CD4-positive, alpha-beta T cell (primary cell): ENCODE results near the gene ADGRD1. TPM values are rescaled to one million over a fixed set of nuclear protein-coding genes. Genes with fewer than 3 reads are reported as not detected.

Experiments
- ATAC-seq: fragments of 200-7000 bp; cut with Tn5 transposase; one replicate; pipeline ENCODE4 v1.10.0; 2022; ENCODE audit warnings: mild to moderate bottlenecking; ENCODE audit not compliant: poor library complexity
- CTCF ChIA-PET: fragments of 350-600 bp; sonication (Branson Sonifier 250); formaldehyde crosslinking; loops from one replicate; lab custom pipeline; 2021; ENCODE audit warnings: antibody characterized with exemption, inconsistent platforms; lab: Charles Lee
- POLR2A ChIA-PET: fragments of 350-600 bp; sonication (Branson Sonifier 250); formaldehyde crosslinking; loops from one replicate; lab custom pipeline; 2021; ENCODE audit warnings: antibody characterized with exemption, inconsistent platforms; lab: Charles Lee
- DNase-seq, 14 experiments: peaks; one replicate each; pipeline ENCODE4 v3.0.0-alpha.2; 2013 to 2020; ENCODE audit warnings: mixed read lengths in 2 of 14
- H3K27ac ChIP-seq, 2 donors: one replicate each; pipeline versions ENCODE4 v1.5.1 to v1.7.0; 2013; ENCODE audit warnings: low read length in 2 of 2, low read depth in 1 of 2, mild to moderate bottlenecking in 1 of 2
- H3K27me3 ChIP-seq, 2 experiments: 1 replicate in 1 of 2; 2 replicates in 1 of 2; pipeline versions ENCODE4 v1.6.1 to v1.7.0; 2013; ENCODE audit warnings: low read length in 2 of 2, control low read depth in 1 of 2, mild to moderate bottlenecking in 1 of 2, moderate library complexity in 1 of 2; ENCODE audit not compliant: insufficient read depth in 2 of 2, control insufficient read depth in 1 of 2
- H3K36me3 ChIP-seq: one replicate; pipeline ENCODE4 v1.6.1; 2013; ENCODE audit warnings: low read length, control low read depth; ENCODE audit not compliant: insufficient read depth
- H3K4me1 ChIP-seq: one replicate; pipeline ENCODE4 v1.6.1; 2013; ENCODE audit warnings: low read length, control low read depth; ENCODE audit not compliant: insufficient read depth
- H3K4me3 ChIP-seq: one replicate; pipeline ENCODE4 v1.5.1; 2013; ENCODE audit warnings: mild to moderate bottlenecking, low read length, moderate library complexity
- H3K9me3 ChIP-seq, 2 experiments: 1 replicate in 1 of 2; 2 replicates in 1 of 2; pipeline versions ENCODE4 v1.6.1 to v1.7.0; 2013; ENCODE audit warnings: low read length in 2 of 2, mild to moderate bottlenecking in 2 of 2, control low read depth in 1 of 2, moderate library complexity in 1 of 2; ENCODE audit not compliant: control insufficient read depth in 1 of 2, insufficient read depth in 1 of 2
- H3K27ac Mint-ChIP-seq: one replicate; pipeline ENCODE4 v1.8.0; 2020; ENCODE audit warnings: mixed read lengths
- H3K27me3 Mint-ChIP-seq: one replicate; pipeline ENCODE4 v1.8.0; 2021; ENCODE audit warnings: mixed read lengths
- H3K36me3 Mint-ChIP-seq: one replicate; pipeline ENCODE4 v1.8.0; 2021; ENCODE audit warnings: low read depth, mixed read lengths
- H3K4me1 Mint-ChIP-seq: one replicate; pipeline ENCODE4 v1.8.0; 2021; ENCODE audit warnings: low read depth, mixed read lengths
- H3K4me3 Mint-ChIP-seq: one replicate; pipeline ENCODE4 v1.8.0; 2020; ENCODE audit warnings: mild to moderate bottlenecking, mixed read lengths
- H3K9me3 Mint-ChIP-seq: one replicate; pipeline ENCODE4 v1.8.0; 2020; ENCODE audit warnings: mixed read lengths
- CTCF ChIP-seq: fragments of 200-600 bp; IDR thresholded peaks from one replicate; pipeline ENCODE4 v1.8.0; 2022; ENCODE audit warnings: antibody characterized with exemption, mild to moderate bottlenecking
- intact Hi-C, 2 experiments: fragments of 100-400 bp; cut with DNase I in 1 of 2; cut with micrococcal nuclease in 1 of 2; formaldehyde crosslinking; loops; one replicate each; pipeline versions ENCODE4 v1.15.1 to v1.9.0; 2023 to 2025; cut with DNase I, micrococcal nuclease
- total RNA-seq, 174 experiments: library from RNA in 2 of 174; stranded (reverse) in 2 of 174; gene quantifications; one replicate each; pipeline ENCODE4 v1.2.3 and lab custom pipeline; 2021 to 2026

The ADGRD1 gene
- total RNA-seq, 2 experiments from 2014 or later, result 0.22 TPM; not detected in 1

GRCh38 chr12:131012279-131013069 is 58.8 kb downstream of the ADGRD1 start:
- H3K9me3 ChIP-seq, result peaks cover 0 to 12% of the 10 kb centered on the region in 2 experiments
- H3K36me3 ChIP-seq, result no peaks in the 10 kb centered on the region
- H3K27ac ChIP-seq, result no peak overlapping the region
- no peaks in the 10 kb centered on the region for H3K4me1 Mint-ChIP-seq
- H3K27me3 Mint-ChIP-seq, result no peaks in the 10 kb centered on the region
- intact Hi-C loops, result no loop called here
- H3K9me3 Mint-ChIP-seq, result no peaks in the 10 kb centered on the region
- ChIA-PET CTCF (no interaction called here), POLR2A (no interaction called here)
- no peak for ATAC-seq
- no peaks in the 10 kb centered on the region for H3K27me3 ChIP-seq
- H3K4me1 ChIP-seq, result no peaks in the 10 kb centered on the region
- H3K27ac Mint-ChIP-seq, result no peak overlapping the region
- H3K36me3 Mint-ChIP-seq, result no peaks in the 10 kb centered on the region
- no peak for DNase-seq
- H3K4me3 ChIP-seq, result no peak overlapping the region
- no peak for TF ChIP-seq CTCF
- H3K4me3 Mint-ChIP-seq, result no peak overlapping the region

GRCh38 chr12:131013118-131013517 is 59.4 kb downstream of the ADGRD1 start:
- POLR2A ChIA-PET, result no interaction called here

GRCh38 chr12:131014343-131014742 is 60.6 kb downstream of the ADGRD1 start:
- H3K36me3 Mint-ChIP-seq, result no peaks in the 10 kb centered on the region
- no peaks in the 10 kb centered on the region for H3K4me1 Mint-ChIP-seq
- TF ChIP-seq CTCF, result no peak
- no peak overlapping the region for H3K27ac ChIP-seq
- H3K27ac Mint-ChIP-seq, result no peak overlapping the region
- no peak for DNase-seq
- no peaks in the 10 kb centered on the region for H3K9me3 Mint-ChIP-seq
- no peaks in the 10 kb centered on the region for H3K27me3 Mint-ChIP-seq
- peaks cover 0 to 16% of the 10 kb centered on the region in 2 experiments for H3K9me3 ChIP-seq
- intact Hi-C loops, result no loop called here
- H3K27me3 ChIP-seq, result no peaks in the 10 kb centered on the region
- ChIA-PET POLR2A (no interaction called here), CTCF (no interaction called here)
- H3K36me3 ChIP-seq, result no peaks in the 10 kb centered on the region
- no peak overlapping the region for H3K4me3 ChIP-seq
- no peaks in the 10 kb centered on the region for H3K4me1 ChIP-seq
- no peak for ATAC-seq
- H3K4me3 Mint-ChIP-seq, result no peak overlapping the region

More at GRCh38 chr12:131013118-131013517, 59.4 kb downstream of the ADGRD1 start:
- H3K4me1 Mint-ChIP-seq, result no peaks in the 10 kb centered on the region
- no peak overlapping the region for H3K27ac Mint-ChIP-seq
- no peak for TF ChIP-seq CTCF
- DNase-seq (no peak), ATAC-seq (no peak)
- no peaks in the 10 kb centered on the region for H3K27me3 Mint-ChIP-seq
- CTCF ChIA-PET, result no interaction called here
- intact Hi-C loops, result no loop called here
- no peaks in the 10 kb centered on the region for H3K4me1 ChIP-seq
- H3K4me3 Mint-ChIP-seq, result no peak overlapping the region
- H3K27ac ChIP-seq, result no peak overlapping the region
- H3K27me3 ChIP-seq, result no peaks in the 10 kb centered on the region
- peaks cover 0 to 12% of the 10 kb centered on the region in 2 experiments for H3K9me3 ChIP-seq
- H3K36me3 Mint-ChIP-seq, result no peaks in the 10 kb centered on the region
- H3K36me3 ChIP-seq, result no peaks in the 10 kb centered on the region
- no peak overlapping the region for H3K4me3 ChIP-seq
- H3K9me3 Mint-ChIP-seq, result no peaks in the 10 kb centered on the region
